HG03108 (cell line): ENCODE results near the gene TRMU.

Experiments used
- ATAC-seq: cut with Tn5 transposase; IDR thresholded peaks from one replicate; pipeline ENCODE4 v1.9.1; 2021; ENCODE audit warnings: moderate library complexity; ENCODE audit not compliant: unreplicated experiment

Gene TRMU

DNA sequence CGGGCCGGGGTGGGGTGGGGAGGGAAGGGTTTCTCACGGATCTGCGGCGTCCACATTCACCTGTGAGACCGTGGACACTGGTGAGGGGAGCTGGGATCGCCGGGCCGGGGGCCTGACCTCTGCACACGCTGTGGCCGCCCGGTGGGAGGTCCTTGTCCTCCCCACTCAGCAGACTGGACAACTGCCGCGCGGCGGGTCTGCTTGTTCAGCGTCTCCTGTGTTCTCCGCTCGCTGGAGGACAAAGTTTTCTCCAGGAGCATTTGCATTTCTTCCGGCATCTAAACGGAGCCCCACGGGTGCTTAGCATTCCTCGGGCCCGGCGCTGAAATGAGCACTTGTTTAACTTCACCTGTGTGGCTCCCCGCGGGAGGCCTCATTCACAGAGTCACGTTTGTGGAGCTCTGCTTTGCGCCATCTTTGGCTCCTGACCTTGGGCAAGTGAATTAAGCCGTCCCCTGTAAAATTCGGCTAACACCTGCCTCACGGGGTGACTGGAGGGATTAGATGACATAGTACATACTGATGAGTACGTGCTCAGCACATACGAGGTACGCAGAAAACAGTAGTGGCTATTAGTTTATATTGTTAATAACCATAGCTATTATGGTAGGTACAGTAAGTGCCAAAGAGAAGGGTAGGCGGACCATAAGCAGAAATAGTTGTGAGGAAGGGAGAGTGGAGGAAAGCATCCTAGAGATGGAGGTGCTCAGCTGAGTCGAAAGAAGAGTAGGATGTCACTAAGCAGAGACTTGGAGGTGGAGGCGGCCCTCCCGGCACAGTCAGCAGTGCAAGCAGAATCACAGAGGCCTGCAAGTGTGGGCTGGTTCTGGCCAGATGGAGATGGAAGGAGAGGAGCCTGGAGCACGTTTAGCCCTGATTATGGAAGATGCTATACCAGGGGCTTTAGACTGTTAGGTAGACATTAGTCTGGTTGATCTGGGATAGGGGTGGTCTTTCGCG, 885 bp downstream of the TRMU start:
- no peak for ATAC-seq

DNA sequence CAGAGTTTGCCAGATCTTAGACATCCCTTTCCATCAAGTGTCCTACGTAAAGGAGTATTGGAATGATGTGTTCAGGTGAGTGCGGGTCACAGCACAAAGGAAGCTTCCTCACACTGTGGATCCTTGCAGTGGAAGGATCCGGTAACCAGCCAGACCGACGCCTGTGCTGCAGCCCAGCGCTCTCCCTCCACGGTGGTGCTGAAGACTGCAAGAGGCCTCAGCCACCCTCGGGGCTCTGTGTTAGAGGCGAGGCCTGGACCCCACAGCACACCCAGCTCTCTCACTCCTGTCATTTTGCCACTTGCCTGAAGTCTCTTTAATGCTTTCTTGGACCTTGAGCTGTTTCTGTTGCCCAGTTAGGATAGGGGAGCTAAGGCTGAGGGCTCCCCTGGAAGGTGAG, 2.4 kb downstream of the TRMU start:
- no peak for ATAC-seq

- no peak for ATAC-seq
These were observed 3.1 kb downstream of the TRMU start for GRCh38 chr22:46338636-46339035.

GRCh38 chr22:46339956-46340355, 4.4 kb downstream of the TRMU start:
- no peak for ATAC-seq

DNA sequence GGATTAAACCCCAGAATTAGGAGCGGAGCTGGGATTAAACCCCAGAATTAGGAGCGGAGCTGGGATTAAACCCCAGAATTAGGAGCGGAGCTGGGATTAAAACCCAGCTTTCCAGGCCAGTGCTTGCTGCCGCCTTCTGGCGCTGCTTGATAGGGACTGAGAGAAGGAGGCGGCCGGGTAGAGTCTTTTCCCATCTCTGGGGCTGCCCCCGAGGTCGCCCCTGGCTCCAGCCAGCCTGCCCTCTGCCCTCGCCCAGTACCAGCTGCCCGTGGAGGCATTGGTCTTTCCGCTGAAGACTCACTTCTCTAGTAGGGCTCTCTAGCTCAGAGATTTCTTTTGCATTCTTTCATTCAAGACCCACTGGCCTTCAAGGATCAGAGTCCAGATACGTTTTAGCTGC, 5.2 kb downstream of the TRMU start:
- no peak for ATAC-seq

GRCh38 chr22:46346680-46347405, 11.3 kb downstream of the TRMU start:
- no peak for ATAC-seq

GRCh38 chr22:46347646-46348045, 12.1 kb downstream of the TRMU start:
- ATAC-seq, result no peak

DNA sequence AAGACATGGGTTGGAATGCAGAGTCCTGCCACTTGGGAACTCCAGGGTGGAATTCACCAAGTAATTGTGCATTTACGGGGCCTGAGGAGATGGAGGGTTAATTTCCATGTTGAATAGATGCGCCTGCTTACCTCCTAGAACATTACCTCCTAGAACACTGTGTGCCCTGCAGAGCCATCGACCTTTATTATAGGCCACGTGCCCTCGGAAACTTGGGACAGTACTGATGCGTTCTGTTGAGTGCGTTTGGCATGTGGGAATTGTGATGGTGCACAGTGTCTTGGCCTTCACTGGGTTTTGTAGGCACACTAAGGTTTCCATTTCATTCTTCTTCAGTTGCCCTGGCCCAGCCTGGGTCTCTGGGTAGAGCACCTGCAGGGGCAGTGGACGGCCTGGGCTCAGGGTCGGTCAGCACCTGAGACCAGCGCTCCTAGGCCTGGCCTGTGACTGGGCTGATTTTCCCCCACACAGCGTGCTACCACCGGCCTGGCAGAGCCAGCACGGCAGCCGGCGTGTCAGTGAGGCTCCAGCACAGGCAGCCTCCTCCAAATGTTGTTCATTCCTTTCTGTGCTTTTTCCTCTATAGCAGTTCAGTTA, 12.7 kb downstream of the TRMU start:
- no peak for ATAC-seq

DNA sequence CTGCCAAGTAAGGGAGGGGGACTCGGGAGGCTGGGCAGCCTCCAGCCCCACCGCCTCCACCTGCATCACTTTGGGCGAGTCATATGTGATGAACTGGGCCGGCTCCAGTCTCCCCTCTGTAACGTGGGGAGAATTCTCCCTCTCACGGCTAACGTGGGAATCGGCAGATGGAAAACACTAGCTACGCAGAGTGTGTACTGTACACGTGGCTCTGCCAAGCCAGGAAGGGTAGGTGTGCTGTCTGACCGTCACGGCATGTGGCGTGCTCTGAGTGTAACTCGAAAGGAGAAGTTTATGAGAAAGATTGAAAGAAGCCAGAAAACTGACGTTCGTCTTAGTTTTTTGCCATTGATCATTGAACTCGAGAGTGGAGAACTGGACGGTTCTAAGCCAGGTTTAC, 13.7 kb downstream of the TRMU start:
- ATAC-seq, result no peak

DNA sequence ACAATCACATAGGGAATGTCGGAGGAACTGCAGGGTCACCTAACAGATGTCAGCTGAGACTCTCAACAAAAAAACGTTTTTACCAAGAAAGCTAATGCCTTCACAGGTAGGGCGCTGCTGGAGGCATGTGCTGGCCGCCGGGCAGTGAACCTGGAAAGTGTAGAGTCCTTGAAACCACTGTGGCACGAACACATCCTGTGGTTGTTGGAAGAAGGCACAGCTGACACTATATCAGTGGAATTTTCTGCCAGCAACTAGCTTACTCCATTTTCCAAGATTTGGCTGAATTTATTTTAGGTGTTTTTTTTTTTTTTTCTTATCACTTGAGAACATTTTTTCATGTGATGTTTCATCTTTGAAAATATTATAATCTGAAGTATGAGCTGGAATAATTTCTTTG, 14.2 kb downstream of the TRMU start:
- ATAC-seq, result no peak

DNA sequence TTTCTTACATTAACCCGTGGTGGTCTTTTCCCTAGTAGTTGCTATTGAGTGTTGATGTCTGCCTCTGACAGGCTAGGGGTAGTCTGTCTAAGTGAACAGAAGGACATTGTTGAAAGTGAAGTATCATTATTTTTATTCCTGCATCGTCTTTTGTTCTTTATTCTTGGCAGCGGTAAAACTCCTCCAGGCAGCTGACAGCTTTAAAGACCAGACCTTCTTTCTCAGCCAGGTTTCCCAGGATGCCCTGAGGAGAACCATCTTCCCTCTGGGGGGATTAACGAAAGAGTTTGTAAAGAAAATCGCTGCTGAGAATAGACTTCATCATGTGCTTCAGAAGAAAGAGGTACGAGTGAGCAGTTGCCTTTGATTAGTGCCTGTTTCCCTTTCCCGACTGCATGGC, 14.6 kb downstream of the TRMU start:
- no peak for ATAC-seq

- ATAC-seq, result no peak
These were observed 15.1 kb downstream of the TRMU start for GRCh38 chr22:46350646-46351045.

DNA sequence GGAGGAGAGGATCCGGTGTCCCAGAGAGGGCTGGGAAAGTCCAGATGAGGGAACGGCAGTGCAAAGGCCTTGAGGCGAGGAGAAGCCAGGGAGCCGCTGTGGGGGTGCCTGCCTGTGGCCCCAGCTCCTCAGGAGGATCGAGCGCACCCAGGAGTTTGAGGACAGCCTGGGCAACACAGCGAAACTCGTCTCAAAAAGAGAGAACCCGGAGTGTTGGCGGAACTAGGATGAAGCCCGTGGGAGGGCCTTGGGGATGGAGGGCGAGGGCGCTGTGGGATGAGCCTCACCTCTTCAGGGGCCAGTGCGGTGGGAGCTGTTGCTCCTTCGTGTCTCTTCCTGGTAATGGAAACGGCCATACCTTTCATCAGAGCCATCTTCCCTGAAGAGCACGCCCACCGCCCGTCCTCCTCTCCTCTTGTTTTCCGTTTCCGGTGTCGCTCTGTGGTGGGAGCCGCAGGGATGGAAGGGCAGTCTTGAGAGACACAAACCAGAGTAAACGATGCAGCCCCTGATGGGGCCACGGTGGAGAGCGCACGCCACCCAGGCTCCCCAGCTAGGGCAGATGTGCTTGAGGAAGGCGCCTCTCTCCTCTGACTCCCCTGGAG, 15.7 kb downstream of the TRMU start:
- ATAC-seq, result no peak

DNA sequence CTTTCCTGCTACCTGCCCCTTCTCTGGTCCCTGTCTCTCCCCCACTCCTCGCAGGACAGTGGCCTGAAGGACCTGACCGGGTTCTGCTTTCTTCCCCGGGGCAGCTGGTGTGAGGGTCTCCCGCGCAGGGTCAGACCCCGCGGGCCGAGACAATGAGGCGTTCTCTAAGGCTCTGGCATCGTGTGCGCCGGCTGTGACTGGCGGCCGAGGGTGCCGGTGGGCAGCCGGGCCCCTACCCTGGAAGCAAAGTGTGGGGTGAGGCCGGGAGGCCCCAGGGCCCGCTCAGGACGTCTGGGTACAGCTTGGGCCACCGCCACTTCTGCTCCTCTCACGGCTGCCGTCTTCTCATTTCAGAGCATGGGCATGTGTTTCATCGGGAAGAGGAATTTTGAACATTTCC, 16.3 kb downstream of the TRMU start:
- ATAC-seq, result no peak

DNA sequence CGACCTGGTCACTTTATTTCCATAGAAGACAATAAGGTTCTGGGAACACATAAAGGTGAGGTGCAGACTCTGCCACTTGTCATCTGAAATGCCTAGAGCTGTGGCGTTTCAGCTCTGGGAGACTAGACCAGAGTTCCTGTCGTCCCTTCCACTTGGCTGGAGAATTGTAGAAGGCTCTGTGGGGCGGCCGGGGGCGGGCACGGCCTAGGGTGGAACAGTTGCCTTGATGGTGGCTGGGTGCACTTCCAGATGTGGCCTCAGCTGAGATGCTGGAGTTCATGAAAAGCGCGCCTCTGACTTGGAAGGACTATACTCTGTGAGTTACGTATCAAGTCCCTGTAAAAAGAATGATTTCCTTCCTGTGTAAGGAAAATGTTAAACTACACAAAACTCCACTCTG, 16.8 kb downstream of the TRMU start:
- no peak for ATAC-seq

- ATAC-seq, result no peak
These were observed 17.3 kb downstream of the TRMU start for GRCh38 chr22:46352691-46353386.

DNA sequence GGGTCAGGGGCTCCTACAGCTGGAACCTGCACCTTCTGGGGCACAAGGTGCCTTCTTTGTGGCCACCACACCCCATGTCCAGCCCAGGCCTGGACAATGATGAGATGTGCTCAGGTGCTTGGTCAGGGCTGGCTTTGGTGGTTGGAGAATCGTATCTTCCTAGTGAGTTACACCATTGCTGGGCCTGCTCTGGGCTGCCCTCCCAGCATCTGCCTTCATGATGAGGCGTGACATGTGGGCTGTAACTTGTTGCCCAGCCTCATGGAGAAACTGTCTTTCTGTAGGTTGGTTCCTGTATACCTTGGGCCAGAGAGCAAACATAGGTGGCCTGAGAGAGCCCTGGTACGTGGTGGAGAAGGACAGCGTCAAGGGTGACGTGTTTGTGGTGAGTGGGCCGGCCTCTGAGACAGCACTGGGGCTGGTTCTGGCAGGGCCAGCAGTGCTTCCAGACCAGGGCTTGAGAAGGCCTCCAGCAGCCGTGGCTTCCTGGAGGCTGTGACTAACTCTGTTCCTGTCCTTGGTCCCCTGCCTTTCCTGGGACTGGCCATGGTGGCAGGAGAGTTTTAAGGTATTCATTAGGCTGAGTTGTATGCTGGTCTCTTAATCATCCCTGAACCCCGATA, 18.1 kb downstream of the TRMU start:
- ATAC-seq, result no peak

- ATAC-seq, result no peak
These were observed 18.9 kb downstream of the TRMU start for GRCh38 chr22:46354176-46354992.

DNA sequence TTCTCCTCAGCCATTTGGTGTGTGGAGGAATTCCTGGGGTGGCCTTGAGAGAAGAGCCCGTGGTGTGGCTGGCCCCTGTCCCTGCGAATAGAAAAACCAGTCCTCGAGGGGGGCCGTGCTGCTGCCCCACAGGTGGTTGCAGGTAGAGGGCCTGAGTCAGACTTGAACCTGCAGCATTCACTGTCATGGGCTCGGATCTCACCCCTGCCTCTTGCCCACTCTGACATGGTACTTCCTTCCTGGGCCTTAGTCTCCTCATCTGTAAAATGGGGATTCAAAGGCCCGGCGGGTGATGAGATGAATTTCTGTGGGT, 19.4 kb downstream of the TRMU start:
- ATAC-seq, result no peak
